ENCODE results near the gene FSCB.

- TF ChIP-seq CTCF (IDR thresholded peaks at IDR 0.05), result no peak
- TF ChIP-seq EP300 (IDR thresholded peaks at IDR 0.05), result no peak
These were observed 43.6 kb downstream of the FSCB start for GRCh38 chr14:44463356-44464004.

Measured in gastroesophageal sphincter (tissue), 3 donors.